NCI-H187 treated with DMSO at 0.1 percent for 48 hours (cell line): ENCODE measurements around the gene DIAPH1.
A peak's percentile ranks its signal among the peaks of the same experiment; 100 is the strongest.

ENCODE experiments used
- DNase-seq: peaks from one replicate; lab custom pipeline; 2025; lab: John Stamatoyannopoulos, UW

DIAPH1 gene

DNA sequence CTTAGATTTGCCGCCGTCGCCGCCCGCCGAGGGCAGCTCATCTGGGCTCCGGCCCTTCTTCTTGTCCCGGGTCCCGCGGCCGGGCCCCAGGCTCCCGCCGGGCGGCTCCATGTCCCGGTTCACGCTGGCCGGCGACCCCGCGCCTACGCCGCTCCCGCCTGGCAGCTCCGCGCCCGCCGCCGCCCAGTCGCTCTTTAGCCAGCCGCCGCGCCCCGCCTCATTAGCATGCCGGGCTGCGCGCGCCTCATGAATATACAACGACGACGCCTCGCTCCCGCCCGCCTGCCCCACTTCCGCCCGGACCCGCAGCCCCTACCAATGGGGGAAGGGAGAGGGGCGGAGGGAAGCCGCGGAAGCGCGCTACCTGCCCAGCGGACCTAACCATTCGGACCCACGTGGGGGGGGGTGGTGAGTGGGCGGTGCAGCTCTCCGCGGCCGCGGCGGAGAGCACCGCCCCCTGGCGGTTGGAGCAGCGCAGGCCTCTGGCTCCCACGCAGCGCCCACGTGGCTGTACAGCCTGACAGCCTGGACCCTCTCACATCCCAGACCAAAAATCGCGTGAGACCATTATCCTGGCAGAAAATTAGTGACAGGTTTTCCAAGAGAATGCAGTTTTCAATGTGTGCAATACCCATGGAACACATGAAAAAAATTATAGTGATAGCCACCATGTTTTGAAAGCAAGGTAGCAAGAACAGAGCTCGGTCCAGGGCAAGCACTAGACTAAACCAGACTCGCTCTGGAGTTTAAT, at the start of gene DIAPH1:
DIAPH1 (minus strand) TSS at position 197 of the 751 bp plus-strand sequence; CDS start at position 111, 86 bp downstream.
- DNase-seq = peak; percentile 65

GRCh38 chr5:141665995-141666940, 47.5 kb upstream of the DIAPH1 start:
- no peak for DNase-seq

- DNase-seq = no peak
Measured at GRCh38 chr5:141664733-141665461, 46.1 kb upstream of the DIAPH1 start.

GRCh38 chr5:141663506-141663905, 44.7 kb upstream of the DIAPH1 start:
- no peak for DNase-seq

- DNase-seq = no peak
Measured at GRCh38 chr5:141662028-141662427, 43.2 kb upstream of the DIAPH1 start.

GRCh38 chr5:141657937-141658545, 39.2 kb upstream of the DIAPH1 start:
- DNase-seq = no peak

GRCh38 chr5:141657404-141657803, 38.6 kb upstream of the DIAPH1 start:
- no peak for DNase-seq

GRCh38 chr5:141656396-141656795, 37.6 kb upstream of the DIAPH1 start:
- DNase-seq = no peak

- DNase-seq = no peak
Measured at GRCh38 chr5:141655020-141655419, 36.2 kb upstream of the DIAPH1 start.

DNA sequence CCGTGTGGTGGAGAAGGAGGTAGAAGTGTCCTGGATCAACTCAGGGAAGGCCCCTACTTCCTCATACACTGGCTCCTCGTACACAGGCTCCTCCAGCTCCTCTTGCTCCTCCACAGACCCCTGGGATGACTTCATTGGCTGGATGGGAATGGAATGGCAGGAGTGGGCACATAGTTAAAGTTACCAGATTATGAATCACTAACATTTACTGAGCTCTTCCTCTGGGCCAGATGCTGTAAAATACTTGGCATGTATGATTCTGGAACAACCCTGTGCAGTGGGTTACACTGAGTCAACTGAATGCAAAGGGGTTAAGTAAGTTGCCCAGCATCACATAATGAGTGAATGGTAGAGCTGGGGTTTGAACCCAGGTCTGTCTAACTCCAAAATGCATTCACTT, 35.5 kb upstream of the DIAPH1 start:
- DNase-seq = no peak

DNA sequence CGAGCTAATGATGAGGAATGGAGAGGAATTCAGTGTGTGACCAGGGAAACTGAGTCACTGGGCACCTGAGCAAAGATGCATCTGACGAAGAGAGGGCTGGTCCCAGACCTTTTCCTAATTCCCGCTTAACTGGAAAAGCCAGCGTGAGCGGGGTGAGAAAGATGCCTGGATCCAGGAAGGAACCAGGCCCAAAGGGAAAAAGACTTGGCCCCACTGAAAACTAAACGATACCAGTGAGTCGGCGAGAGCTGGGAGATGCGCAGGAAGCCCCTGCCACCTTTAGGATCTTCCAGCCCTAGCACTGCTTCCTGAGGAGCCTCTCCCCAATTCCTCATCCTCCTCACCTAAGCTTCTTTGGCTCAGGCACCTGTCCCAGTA, 32.9 kb upstream of the DIAPH1 start:
- DNase-seq = no peak

DNA sequence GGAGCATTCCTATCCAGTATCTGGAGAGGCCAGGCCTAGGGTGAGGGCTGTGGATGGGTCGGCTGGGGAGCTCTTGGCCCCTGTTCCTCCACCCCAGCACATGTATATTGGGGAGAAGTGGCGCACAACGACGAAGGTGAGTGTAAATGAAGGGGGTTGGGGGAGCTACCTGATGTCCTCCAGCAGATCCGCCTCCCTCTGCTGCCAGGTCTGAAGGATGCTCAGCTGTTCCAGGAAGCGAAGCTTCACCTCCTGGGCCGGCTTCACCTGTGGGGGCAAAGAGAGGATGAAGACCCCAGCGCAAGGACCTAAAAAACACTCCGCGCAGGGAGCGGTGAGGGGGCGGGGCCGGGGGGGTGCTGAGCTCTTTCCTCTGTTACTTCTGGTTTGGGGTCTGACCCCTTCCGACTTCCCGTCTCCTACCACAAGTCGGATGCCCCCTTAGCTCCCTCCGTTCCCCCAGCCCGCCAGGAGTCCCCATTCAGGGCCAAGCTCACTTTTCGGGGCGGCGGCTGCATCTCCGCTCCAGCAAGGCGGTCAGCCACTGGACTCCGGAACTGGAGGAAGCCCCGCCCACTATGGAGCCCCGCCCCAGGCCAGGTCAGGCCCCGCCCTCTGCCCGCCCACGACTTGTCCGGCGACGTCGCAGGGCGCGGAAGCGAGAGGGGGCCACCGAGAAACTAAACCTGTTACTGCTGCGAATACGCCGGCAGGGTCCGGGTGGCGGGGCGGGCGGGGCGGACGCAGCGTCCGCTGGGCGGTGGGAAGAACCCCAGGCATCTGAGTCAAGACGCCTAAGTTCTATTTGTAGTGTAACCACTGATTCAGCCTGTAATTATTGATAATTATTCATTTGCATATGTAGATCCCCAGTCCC, 32.3 kb upstream of the DIAPH1 start, which contains the start of gene FCHSD1:
FCHSD1 (minus strand) TSS at position 568 of the 877 bp plus-strand sequence; CDS start at position 518, 50 bp downstream.
- DNase-seq = no peak

GRCh38 chr5:141649972-141650371, 31.2 kb upstream of the DIAPH1 start:
- no peak for DNase-seq

DNA sequence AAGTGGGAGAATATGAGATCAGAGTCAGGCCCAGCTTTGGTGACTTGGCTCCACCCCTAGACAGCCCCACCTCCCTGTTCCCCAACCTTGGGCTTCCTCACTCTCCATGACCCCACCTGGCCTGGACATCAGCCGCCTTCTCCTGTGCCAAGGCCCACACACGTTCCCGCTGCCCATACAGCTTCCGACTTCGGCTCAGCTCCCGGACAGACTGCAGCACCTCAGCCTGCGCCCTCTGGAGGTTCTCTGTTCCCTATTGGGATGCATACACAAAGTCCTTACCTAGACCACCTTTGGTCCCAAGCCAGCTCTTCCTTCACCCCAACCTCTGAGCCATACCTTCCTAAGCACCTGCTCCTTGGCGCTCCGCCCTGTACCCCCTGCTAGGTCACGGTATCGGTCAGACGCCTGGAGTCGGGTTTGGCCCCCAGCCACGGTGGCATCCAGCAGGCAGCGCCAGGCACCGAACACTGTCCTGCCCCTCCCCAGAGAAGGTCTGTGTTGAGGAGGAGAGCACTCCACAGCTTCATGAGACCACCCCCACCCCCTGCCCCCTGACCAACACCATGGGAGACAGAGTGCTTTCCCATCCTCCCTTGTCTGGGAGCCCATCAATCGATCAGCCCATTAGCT, 30.4 kb upstream of the DIAPH1 start:
- DNase-seq = no peak

GRCh38 chr5:141647851-141648250, 29.1 kb upstream of the DIAPH1 start:
- DNase-seq = no peak

- no peak for DNase-seq
Measured at GRCh38 chr5:141647242-141647641, 28.4 kb upstream of the DIAPH1 start.

GRCh38 chr5:141646026-141646425, 27.2 kb upstream of the DIAPH1 start:
- DNase-seq = no peak

DNA sequence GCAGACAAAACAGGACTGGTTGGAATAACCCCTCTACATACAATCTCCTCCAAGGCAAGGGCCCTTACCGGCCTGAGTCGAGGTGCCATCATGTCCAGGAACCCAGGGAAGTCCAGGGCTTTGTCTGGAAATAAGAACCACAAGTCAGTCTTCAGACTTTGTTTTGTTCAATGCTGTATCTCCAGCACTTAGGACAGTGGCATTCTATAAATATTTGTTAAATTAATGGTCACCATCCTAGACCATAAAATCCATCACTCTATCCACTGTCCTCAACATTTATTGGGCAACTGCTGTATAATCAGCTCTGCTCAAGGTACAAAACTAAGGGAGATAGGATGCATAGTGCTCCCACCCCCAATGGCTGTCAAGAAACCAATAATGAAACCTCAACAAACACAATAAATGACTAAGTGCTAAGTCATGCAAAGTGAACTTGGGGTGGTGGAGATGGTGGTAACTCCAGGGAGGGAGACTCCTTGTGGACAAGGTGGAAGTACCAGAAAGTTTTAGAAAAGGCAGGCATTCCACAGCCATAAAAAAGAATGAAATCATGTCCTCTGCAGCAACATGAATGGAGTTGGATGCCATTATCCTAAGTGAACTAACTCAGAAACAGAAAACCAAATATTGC, 23.0 kb upstream of the DIAPH1 start:
- no peak for DNase-seq

DNA sequence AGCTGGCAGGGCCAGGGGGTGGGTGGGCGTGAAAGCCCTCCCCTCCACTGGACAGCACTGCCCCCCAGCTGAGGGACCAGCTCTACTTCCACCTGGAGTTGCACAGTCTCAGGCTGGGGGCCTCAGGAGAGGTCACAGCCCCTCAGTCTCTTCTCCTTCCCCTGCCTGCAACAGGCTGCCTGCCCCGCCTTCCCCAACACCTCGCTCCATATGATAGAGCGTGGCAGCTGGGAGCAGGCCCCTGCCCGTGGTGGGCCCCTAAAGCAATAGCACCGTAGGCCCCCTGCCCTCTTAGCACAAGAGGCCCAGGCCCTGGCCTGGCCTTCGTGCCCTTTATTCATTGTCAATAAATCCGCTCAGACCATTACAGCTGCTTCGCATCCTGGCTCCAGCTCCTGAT, 21.9 kb upstream of the DIAPH1 start:
- DNase-seq = no peak

GRCh38 chr5:141640051-141640415, 21.2 kb upstream of the DIAPH1 start:
- DNase-seq = no peak
